NCI-H524 treated with DMSO at 0.1 percent for 48 hours (cell line): ENCODE data around the gene OAS3.
"Not testable (repeated sequence)": the region's sequence is repeated elsewhere in the genome, so short reads cannot be mapped to it uniquely, and the experiment has no call there.

Experiments
- DNase-seq: peaks from one replicate; lab custom pipeline; 2025; lab: John Stamatoyannopoulos, UW

The OAS3 gene

DNA sequence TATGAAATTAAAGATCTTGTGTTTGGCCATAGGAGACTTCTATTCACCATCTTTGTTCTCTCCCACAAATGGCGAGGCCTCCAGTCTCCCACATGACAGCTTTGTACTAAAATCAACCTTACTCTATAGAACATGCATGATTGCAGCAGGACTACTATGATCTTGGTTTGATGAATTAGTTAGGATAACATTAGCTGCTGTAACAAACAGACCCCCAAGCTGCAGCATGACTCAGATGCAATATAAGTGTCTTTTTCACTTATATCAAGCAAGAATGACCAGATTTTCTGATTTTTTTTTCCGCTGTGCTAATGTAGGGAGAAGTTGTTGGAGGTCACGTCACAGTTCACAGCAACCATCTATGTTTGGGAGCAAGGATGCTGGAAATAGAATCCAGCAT lies 10.8 kb upstream of the OAS3 start:
- no peak for DNase-seq

DNA sequence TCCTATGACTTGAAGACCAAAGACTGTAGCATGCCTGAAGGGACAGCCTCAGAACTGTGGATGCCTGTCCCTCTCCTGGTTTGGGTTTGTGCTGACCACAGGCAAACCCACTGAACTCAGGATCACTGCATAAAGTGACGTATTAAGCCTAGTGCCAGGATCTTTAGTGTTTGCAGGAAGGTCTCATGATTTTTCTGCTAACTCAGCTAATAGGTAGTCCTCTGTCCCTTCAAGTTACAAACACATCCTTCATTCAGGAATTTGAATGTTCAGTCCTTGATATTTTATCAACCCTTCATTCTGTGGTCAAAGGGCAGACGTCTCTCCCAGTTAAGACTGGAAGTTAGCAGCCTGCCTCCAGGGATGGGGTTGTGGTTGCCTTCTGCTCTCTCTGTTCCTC lies 10.3 kb upstream of the OAS3 start:
- no peak for DNase-seq

DNA sequence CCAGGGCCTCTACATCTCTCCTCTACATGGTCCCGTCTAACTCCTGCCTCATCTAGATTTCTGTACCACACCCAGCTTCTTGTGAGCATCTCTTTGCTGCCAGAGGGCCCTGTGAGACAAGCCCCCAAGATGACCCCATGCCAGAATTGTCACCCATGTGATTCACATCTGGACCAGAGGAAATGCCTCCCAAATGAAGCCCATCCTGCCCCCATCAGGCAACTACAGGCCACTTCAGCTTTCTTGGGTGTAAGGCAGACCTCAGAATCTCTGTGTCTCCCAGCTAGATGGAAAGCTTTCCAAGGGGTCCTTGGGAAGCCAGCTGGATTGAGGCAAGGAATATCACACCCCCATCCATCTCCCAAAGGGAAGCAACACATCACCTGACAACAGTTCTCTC lies 9.3 kb upstream of the OAS3 start:
- no peak for DNase-seq

DNA sequence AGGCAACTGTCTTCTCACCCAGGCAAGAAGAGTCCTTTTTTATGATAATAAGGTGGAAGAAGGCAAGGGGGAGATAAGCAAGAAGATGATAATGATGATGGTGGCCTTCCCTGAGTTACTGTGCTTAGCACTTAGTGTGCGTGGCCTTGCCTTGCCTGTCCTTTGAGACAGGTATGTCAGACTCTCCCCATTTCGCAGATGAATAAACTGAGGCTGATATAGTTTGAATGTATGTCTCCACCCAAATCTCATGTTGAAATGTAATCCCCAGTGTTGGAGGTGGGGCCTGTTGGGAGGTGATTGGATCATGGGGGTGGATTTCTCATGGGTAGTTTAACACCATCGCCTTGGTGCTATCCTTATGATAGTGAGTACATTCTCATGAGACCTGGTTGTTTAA lies 8.6 kb upstream of the OAS3 start:
- no peak for DNase-seq

DNA sequence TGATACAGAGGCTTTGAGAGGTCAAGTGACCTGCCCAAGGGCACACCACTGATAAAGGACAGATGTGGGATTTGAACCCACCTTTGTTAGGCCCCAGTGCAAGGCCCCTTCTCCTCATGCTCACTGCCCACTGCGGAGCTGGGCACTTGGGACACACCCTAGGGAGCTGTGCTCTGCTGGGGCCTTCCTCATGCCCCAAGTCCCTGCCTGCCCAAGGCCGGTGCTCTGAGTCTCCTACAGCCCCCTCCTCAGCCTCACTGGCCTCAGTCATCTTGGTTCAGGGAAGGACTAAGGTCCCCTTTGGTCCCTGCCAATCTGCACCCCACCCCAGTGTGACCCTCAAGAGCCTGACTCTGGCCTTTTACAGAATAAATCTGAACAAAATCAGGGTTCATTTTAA lies 7.9 kb upstream of the OAS3 start:
- no peak for DNase-seq

DNA sequence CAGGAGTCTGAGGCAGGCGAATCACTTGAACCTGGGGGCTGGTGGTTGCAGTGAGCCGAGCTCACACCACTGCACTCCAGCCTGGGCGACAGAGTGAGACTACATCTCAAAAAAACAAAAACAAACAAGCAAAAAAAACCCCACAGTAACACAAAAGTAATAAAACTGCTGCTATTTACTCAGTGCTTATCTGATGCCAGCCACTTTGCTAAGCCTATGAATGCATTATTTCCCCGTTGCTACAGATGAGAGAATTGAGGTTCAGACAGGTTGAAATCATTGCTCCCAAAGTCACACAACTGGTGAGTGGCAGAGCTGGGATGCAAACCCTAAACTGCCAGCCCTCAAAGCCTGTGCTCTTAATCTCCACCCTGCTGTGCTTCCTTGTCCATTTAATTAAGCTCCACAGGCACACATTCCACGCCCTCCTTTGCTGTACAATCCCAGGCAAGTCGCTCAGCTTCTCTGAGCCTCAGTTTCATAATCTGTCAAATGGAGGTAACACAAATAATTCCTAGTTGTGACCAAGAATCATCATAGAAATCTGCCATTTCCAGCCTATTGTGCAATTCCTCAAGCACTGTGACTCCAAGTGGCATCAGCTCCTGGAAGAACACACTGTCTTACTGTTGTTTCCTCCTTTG lies 5.7 kb upstream of the OAS3 start:
- DNase-seq: no peak

DNA sequence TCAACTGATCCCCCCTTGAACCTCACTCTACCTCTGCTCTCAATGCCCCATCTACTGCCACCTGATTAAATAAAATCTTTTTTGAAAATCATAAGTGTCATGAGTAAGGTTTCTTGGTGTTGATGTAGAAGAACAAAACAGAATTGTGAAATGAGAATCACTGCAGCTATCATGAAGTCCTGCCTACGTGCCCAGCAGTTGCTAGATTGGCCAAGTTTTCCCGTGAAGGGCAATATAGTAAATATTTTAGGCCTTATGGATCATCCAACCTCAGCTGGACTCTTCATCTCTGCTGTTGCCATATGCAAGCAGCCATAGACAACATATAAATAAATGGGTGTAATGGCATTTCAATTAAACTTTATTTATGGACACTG lies 5.2 kb upstream of the OAS3 start:
- no peak for DNase-seq

DNA sequence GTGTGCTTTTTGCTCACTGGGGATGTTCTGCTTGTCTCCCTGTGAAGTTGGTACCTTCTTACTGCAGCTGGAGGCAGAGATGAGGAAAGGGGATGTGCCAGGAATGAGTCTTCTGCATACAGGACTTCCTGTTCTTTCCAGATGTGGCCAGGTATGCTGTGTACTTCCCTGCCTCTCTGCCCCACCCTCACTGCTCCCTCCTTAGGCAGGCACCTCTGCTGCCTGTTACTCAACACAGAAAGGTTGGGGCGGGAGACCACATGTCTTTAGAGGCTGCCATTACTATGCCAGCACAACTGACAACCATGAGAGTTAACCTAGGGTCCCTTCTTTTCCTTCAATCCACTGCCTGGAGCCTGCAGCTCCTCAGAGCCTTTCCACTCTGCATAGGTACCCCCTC lies 2.0 kb upstream of the OAS3 start:
- DNase-seq: no peak

DNA sequence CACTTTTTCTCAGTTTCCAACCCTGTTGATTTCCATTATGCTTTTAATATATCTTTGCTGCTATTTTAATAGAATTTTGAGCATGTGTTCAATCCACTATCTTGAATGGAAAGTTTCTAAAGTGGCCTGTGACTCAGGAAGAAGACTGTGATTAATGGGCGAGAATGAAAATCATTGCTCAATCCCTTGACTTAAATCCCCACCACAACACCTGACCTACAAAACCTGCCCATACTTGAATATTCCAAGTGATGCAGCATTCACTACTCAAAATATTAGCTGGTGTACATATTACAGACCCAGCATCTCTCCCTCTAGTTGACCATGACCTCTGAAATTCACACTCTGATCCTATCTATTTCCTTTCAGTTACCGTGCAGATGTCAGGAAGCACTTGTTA lies 1.3 kb upstream of the OAS3 start:
- DNase-seq: no peak

DNA sequence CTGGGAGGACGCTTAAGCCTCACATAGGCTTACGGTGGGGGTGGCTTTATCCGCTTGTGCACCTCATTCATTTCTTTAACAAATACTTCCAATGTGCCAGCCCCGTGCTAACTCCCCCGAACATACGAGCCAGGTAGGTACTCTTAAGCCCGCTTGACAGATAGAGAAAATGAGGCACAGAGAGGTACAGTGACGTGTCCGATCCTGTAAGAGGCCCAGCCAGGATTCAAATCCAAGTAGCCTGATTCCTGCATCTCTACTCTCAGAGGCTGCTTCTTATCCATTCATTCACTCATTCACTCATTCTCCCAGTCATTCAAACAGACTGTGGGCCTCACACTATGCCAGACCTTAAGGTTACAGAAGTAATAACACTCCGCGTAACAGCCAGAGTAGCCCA lies 477 bp downstream of the OAS3 start:
- DNase-seq: no peak

DNA sequence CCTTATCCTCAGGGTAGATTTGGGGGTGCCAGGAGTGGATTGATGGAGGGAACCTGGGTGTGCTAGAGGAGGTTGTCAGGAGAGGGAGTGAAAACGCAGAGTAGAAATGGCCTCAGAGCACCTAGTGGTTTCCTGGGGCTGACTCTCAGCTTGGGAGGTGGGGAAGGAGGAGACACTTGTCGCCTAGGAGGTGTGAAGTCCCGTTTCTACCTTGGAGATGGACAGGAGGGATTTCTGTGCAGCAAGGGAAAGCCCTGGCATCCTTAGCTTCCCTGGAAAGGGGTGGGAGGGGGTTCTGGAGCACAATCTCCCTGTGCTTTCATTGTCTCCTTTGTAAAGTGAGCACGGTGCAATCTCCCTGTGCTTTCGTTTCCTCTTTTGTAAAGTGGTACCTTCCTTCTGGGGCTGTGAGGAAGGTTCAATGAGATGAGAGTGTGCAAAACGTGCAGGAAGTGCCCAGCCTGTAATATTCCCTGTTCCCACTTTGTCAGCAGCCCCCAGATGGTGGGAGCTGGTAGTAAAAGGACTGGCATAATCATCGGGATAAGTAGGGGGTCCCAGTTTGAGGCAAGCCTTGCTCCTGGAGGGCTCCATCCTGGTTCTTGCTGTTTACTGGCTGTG lies 1.6 kb downstream of the OAS3 start:
- DNase-seq: no peak

DNA sequence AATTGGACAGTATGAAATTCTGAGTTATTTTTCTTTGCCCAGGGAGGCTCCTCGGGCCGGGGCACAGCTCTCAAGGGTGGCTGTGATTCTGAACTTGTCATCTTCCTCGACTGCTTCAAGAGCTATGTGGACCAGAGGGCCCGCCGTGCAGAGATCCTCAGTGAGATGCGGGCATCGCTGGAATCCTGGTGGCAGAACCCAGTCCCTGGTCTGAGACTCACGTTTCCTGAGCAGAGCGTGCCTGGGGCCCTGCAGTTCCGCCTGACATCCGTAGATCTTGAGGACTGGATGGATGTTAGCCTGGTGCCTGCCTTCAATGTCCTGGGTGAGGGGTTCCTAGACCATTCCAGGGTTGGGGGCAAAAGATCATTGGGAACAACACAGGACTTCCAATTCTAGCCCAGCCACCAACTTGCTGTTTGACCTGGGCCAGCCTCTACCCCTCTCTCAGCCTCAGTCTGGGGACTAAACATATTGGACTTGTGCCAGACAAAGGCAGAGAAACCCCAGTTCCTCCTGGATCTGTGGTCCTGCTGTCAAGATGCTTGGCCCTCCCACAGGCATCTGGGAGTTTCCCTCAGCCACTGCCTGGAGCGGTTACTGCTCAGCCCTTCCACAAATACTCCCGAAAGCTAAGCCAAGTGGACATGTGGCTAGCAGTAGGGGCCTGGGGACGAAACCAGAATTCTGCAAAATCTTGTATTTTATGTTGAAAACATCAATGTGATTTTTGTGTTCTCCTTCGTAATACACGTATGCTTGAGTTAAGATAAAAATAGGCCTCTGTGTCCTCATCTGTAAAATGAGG lies 3.5 kb downstream of the OAS3 start:
- DNase-seq: no peak

DNA sequence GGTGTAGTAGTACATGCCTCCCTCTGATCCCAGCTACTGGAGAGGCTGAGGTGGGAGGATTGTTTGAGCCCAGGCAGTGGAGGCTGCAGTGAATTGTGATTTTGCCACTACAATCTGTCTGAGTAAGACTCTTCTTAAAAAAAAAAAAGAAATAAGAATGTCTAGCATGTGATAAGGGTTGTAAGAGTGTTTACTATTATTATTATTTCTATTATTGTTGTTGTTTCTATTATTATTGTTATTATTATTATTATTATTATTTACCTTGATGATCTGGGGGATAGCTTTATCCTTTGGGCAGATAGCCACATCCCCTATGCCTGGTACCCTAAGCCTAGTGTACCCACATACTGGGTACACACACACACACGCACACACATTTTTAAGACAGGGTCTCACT lies 4.3 kb downstream of the OAS3 start:
- no peak for DNase-seq

DNA sequence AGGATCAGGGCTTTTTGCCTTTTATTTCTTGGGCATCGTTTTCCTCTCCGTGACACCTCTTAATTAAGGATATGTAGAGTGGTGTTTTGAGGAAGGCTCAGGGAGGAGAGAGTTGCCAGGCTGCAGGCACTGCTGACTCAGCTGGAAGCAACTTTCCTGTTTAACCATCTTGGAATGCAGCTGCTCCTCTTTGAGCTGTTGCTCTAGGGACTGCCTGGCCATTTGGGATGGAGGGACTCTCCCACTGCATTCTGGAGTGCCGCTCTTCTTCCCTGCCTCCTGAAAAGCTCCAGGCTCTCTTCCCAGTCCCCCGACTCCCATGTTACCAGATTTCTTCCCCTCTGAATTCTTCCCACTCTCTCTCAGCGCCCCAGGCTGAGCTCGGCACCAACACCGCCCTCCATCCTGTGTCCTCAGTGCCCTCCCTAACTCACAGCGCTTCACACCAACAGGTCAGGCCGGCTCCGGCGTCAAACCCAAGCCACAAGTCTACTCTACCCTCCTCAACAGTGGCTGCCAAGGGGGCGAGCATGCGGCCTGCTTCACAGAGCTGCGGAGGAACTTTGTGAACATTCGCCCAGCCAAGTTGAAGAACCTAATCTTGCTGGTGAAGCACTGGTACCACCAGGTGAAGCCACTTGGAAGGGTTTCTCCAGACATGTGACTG lies 5.9 kb downstream of the OAS3 start:
- DNase-seq: no peak

DNA sequence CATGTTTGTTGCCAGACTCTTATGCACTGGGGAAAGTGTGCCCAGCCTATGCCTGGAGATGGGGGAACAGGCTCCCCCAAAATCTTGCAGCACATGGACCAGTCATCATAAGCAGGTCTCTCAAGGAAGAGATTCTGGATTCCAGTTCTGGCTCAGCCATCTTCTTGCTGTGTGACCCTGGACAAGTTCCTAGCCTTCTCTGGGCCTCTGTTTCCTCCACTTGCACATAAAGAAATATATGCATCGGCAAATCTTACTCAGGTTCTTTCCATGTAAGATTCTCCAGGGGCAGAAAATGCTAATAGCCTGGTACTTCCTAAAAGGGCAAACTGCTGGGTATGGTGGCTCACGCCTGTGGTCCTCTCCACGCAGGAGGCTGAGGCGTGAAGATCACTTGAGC lies 7.2 kb downstream of the OAS3 start:
- DNase-seq: no peak

DNA sequence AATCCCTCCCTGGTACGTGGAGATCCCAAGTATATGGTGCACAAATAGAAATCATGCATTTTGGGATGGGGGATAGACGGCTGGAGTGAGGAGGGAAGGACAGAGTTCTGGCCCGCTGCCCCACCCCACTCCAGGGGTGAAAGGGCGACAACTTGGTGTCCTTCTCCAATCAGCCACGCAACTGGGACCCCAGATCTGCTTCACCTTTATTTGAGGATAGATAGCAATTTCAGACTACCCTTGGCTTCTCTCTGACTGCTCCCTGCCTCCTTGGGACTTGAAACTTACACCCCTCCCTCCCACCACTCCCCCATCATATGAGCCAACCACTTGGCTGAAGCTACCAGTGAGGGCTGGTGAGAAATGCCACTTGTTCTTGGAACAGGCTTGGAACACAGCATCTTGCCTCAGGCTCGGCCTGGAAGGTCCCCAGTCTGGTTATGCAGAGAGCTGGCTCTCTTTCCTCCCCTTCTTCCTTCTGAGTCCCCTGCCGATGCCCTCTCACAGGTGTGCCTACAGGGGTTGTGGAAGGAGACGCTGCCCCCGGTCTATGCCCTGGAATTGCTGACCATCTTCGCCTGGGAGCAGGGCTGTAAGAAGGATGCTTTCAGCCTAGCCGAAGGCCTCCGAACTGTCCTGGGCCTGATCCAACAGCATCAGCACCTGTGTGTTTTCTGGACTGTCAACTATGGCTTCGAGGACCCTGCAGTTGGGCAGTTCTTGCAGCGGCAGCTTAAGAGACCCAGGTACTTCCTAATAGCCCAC lies 8.1 kb downstream of the OAS3 start:
- no peak for DNase-seq

DNA sequence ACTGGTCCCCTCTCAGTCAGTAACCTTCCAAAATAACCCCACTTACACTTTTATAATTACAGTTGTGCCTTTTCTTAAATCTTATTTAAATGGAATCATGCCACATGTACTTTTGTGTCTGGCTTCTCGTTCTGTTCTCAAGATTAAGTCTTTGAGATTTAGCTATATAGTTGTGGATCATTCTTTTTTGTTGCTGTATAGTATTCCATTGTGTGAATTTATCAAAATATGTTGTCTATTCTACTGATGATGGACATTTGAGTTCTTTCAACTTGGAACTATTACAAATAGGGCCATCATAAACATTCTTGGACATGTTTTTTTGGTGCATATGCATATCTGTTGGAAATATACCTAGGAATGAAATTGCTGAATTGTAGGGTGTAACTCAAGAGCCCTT lies 9.0 kb downstream of the OAS3 start:
- DNase-seq: no peak

DNA sequence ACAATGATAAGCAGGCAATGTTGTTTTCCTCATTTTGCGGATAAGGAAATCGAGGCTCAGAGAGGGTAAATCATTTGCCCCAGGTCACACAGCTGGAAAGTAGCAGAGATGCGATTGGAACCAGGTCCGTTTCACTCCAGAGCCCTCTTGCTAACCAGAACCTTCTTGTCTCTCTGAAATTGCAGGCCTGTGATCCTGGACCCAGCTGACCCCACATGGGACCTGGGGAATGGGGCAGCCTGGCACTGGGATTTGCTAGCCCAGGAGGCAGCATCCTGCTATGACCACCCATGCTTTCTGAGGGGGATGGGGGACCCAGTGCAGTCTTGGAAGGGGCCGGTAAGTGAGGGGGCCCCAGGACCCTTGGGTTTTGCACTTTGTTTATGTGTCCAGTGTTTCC lies 9.5 kb downstream of the OAS3 start:
- DNase-seq: no peak

DNA sequence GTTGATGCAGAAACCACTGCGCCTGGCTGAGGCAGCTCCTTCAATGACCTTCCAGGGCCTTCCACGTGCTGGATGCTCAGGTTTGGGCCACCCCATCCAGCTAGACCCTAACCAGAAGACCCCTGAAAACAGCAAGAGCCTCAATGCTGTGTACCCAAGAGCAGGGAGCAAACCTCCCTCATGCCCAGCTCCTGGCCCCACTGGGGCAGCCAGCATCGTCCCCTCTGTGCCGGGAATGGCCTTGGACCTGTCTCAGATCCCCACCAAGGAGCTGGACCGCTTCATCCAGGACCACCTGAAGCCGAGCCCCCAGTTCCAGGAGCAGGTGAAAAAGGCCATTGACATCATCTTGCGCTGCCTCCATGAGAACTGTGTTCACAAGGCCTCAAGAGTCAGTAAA lies 10.5 kb downstream of the OAS3 start:
- no peak for DNase-seq

DNA sequence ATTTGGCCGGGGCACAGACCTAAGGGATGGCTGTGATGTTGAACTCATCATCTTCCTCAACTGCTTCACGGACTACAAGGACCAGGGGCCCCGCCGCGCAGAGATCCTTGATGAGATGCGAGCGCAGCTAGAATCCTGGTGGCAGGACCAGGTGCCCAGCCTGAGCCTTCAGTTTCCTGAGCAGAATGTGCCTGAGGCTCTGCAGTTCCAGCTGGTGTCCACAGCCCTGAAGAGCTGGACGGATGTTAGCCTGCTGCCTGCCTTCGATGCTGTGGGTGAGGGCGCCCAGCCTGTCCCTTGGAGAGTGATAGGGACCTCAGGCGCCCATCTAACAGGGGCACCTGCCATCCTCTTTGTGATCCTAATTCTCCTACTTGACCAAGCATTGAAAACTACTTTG lies 12.4 kb downstream of the OAS3 start:
- DNase-seq: no peak

DNA sequence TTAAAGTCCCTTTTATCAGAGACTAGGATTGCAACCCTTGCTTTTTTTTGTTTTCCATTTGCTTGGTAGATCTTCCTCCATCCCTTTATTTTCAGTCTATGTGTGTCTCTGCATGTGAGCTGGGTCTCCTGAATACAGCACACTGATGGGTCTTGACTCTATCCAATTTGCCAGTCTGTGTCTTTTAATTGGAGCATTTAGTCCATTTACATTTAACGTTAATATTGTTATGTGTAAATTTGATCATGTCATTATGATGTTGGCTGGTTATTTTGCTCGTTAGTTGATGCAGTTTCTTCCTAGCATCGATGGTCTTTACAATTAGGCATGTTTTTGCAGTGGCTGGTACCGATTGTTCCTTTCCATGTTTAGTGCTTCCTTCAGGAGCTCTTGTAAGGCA lies 18.9 kb downstream of the OAS3 start:
- not testable (repeated sequence) for DNase-seq

DNA sequence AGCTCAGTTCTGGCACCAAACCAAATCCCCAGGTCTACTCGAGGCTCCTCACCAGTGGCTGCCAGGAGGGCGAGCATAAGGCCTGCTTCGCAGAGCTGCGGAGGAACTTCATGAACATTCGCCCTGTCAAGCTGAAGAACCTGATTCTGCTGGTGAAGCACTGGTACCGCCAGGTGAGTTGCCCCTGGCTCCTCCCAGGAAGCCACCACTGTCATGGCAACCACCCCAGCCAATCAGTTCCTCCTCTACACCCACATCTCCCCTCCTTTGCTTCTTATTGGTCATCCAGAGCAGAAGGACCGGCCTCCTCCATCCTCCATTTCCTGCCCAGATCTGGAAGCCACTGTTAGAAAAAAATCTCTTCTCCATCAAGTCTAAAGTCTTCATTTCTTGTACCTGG lies 22.8 kb downstream of the OAS3 start:
- no peak for DNase-seq
